ENCODE results near the gene GGT6.

The GGT6 gene

DNA sequence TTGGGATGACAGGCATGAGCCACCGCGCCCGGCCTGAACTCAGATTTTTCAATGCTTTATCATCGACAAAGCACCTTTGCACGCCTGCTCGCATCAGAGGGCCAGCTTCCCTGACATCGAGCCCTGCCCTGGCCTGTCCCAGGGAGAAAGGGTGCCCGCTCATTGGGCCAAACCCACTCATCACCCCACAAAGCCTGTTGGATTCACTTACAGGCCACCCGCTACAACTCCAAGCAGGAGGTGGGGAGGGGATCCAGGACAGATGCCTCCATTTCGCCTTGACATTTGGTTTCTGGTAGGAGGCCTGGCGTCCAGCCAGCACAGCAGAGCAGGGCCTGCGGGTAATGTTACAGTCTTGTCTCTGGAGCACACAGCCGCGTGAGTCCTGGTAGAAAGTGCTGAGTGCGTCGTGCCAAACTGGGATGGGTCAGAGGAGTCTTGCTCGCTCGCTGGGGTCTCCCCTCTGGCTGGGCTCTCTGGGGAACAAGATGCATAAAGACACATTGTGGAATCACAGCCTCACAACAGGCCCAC is 43.8 kb upstream of the GGT6 start:
- Histone ChIP-seq H3K4me3 (replicated peaks; ENCODE audit: low read depth, low read length) (no peak overlapping the region), H3K36me3 (ENCODE audit: control insufficient read depth, insufficient read depth, low read length) (no peaks in the 10 kb centered on the region), H3K27me3 (replicated peaks; ENCODE audit: control insufficient read depth, insufficient read depth, low read length) (peaks cover 2% of the 10 kb centered on the region; the same call in 1 of the 2 replicates)
- TF ChIP-seq, protein P1, sequence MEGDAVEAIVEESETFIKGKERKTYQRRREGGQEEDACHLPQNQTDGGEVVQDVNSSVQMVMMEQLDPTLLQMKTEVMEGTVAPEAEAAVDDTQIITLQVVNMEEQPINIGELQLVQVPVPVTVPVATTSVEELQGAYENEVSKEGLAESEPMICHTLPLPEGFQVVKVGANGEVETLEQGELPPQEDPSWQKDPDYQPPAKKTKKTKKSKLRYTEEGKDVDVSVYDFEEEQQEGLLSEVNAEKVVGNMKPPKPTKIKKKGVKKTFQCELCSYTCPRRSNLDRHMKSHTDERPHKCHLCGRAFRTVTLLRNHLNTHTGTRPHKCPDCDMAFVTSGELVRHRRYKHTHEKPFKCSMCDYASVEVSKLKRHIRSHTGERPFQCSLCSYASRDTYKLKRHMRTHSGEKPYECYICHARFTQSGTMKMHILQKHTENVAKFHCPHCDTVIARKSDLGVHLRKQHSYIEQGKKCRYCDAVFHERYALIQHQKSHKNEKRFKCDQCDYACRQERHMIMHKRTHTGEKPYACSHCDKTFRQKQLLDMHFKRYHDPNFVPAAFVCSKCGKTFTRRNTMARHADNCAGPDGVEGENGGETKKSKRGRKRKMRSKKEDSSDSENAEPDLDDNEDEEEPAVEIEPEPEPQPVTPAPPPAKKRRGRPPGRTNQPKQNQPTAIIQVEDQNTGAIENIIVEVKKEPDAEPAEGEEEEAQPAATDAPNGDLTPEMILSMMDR (IDR thresholded peaks at IDR 0.05; ENCODE audit: insufficient read depth, low read length, poor library complexity, severe bottlenecking) = no peak
- no peak for DNase-seq (ENCODE audit: extremely low read depth, insufficient read length)

DNA sequence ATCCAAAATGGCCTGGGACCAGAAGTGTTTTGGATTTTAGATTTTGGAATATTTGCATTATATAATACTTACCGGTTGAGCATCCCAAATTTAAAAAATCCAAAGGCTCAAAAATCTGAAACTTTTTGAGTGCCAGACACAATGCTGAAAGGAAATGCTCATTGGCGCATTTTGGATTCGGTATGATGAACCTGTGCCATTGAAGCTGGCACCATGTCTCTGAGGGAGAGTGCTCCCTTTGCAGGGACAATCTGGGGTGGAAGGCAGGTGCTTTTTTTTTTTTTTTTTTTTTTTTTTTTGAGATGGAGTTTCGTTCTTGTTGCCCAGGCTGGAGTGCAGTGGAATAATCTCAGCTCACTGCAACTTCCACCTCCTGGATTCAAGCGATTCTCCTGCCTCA is 41.7 kb upstream of the GGT6 start:
- no peak for DNase-seq (ENCODE audit: extremely low read depth, insufficient read length)
- Histone ChIP-seq H3K27me3 (replicated peaks; ENCODE audit: control insufficient read depth, insufficient read depth, low read length) (no peaks in the 10 kb centered on the region), H3K4me3 (replicated peaks; ENCODE audit: low read depth, low read length) (no peak overlapping the region), H3K36me3 (ENCODE audit: control insufficient read depth, insufficient read depth, low read length) (no peaks in the 10 kb centered on the region)
- TF ChIP-seq, protein P1 (IDR thresholded peaks at IDR 0.05; ENCODE audit: insufficient read depth, low read length, poor library complexity, severe bottlenecking) = no peak

DNA sequence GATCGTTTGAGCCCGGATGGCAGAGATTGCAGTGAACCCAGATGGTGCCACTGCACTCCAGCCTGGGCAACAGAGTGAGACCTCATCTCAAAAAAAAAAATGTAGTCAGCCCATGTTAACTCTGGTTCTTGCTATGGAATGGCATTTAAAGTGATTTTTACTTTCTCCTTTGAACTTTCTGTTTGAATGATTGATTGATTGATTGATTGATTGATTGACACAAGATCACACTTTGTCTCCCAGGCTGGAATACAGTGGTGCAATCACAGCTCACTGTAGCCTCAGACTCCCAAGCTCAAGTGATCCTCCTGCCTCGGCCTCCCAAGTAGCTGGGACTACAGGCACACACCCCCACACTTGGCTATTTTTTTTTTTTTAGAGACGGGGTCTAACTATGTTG is 40.9 kb upstream of the GGT6 start:
- no peak for DNase-seq (ENCODE audit: extremely low read depth, insufficient read length)
- Histone ChIP-seq H3K4me3 (replicated peaks; ENCODE audit: low read depth, low read length) (no peak overlapping the region), H3K36me3 (ENCODE audit: control insufficient read depth, insufficient read depth, low read length) (no peaks in the 10 kb centered on the region), H3K27me3 (replicated peaks; ENCODE audit: control insufficient read depth, insufficient read depth, low read length) (no peaks in the 10 kb centered on the region)
- TF ChIP-seq, protein P1 (IDR thresholded peaks at IDR 0.05; ENCODE audit: insufficient read depth, low read length, poor library complexity, severe bottlenecking) = no peak

DNA sequence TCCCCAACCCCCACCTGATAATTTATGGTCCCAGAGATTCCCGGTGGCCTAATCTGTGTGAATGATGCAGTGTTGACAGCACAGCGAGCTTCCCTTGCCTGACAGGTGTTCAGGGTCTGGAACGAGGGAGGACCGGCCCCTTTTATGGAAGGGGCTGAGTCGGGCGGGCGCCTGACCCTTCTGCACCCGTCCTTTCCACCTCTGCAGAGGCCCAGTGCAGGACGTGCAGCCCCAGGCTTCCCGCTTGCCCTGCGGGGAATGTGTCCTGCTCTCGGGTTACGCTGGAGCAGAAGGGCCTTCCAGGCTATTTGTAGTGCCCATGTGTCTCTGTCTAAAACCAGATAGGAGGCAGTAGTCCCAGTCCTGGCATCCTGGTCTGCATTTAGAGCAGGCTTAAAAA is 40.2 kb upstream of the GGT6 start:
- no peak for DNase-seq (ENCODE audit: extremely low read depth, insufficient read length)
- no peaks in the 10 kb centered on the region for H3K27me3 ChIP-seq (replicated peaks; ENCODE audit: control insufficient read depth, insufficient read depth, low read length)
- TF ChIP-seq, protein P1 (IDR thresholded peaks at IDR 0.05; ENCODE audit: insufficient read depth, low read length, poor library complexity, severe bottlenecking) = no peak
- no peaks in the 10 kb centered on the region for H3K36me3 ChIP-seq (ENCODE audit: control insufficient read depth, insufficient read depth, low read length)
- no peak overlapping the region for H3K4me3 ChIP-seq (replicated peaks; ENCODE audit: low read depth, low read length)

DNA sequence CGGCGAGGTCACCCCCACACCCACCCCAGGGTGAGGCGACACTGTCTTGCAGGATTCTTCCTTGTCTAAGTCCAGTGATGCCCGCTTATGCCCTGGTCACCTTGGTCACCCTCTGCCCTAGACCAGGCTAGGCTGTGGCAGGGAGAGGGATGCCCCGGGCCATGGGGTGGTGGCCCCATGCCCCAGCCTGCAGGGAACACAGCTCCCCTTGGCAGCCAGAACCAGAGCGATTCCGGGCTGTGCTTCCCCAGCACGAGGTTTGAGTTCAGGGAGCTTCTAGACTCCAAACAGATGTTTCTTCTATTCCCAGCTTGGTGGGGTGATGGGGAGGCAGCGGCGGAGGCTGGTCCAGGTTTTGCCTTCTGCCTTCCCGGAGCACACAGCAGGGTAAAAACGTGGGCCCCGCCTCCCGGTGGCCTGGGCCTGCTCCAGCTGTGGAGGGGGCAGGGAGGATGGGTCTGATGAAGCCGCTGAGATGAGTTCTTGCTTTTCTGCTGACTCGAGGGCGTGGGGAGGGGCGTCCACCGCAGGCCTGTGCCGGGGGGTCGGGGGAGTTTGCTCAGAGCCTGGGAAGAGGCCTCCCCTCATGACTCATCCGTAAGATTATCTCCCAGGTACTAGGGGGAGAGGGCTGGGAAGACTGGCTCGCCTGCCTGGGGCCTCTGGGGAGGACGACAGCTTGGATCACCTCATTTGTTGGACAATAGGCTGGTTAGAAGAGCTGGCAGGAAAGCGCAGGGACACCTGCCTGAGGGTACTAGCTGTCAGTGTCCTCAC is 39.3 kb upstream of the GGT6 start:
- H3K4me3 ChIP-seq (replicated peaks; ENCODE audit: low read depth, low read length) = no peak overlapping the region
- no peak for DNase-seq (ENCODE audit: extremely low read depth, insufficient read length)

More for the DNA sequence above, 39.3 kb upstream of the GGT6 start:
- no peaks in the 10 kb centered on the region for H3K36me3 ChIP-seq (ENCODE audit: control insufficient read depth, insufficient read depth, low read length)
- TF ChIP-seq, protein P1 (IDR thresholded peaks at IDR 0.05; ENCODE audit: insufficient read depth, low read length, poor library complexity, severe bottlenecking) = no peak
- no peaks in the 10 kb centered on the region; the same call in none of the 2 replicates for H3K27me3 ChIP-seq (replicated peaks; ENCODE audit: control insufficient read depth, insufficient read depth, low read length)
